ENCODE data around the gene BFSP1. TPM values are rescaled to one million over a fixed set of nuclear protein-coding genes. Genes with fewer than 3 reads are reported as not detected.

The BFSP1 gene
- total RNA-seq, 4 donors from 2014 or later: 0.18 to 0.46 TPM; not detected in 2

DNA sequence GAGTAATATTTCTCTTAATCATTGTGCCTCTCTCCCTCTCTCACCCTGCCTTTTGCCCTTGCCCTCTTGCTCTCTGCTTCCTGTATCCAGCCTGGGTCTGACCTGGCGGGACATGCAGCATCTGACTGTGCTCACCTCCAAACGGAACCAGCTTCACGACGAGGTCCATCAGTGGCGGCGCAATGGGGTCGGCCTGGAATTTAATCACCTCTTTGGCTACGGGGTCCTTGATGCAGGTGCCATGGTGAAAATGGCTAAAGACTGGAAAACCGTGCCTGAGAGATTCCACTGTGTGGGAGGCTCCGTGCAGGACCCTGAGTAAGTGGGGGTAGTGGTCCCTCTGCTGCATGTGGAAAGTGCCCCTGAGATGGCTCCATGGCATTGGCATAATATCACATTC is 65.9 kb downstream of the BFSP1 start:
- TF ChIP-seq, protein P1, sequence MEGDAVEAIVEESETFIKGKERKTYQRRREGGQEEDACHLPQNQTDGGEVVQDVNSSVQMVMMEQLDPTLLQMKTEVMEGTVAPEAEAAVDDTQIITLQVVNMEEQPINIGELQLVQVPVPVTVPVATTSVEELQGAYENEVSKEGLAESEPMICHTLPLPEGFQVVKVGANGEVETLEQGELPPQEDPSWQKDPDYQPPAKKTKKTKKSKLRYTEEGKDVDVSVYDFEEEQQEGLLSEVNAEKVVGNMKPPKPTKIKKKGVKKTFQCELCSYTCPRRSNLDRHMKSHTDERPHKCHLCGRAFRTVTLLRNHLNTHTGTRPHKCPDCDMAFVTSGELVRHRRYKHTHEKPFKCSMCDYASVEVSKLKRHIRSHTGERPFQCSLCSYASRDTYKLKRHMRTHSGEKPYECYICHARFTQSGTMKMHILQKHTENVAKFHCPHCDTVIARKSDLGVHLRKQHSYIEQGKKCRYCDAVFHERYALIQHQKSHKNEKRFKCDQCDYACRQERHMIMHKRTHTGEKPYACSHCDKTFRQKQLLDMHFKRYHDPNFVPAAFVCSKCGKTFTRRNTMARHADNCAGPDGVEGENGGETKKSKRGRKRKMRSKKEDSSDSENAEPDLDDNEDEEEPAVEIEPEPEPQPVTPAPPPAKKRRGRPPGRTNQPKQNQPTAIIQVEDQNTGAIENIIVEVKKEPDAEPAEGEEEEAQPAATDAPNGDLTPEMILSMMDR (IDR thresholded peaks at IDR 0.05 in 4 of 5, conservative IDR thresholded peaks at IDR 0.05 in 1 of 5): no peak
- TF ChIP-seq POLR2A (IDR thresholded peaks at IDR 0.05): no peak
- ATAC-seq: no peak
- no peaks in the 10 kb centered on the region for H3K4me1 ChIP-seq
- H3K27me3 ChIP-seq: no peaks in the 10 kb centered on the region
- H3K4me3 ChIP-seq: no peak overlapping the region
- no peaks in the 10 kb centered on the region for H3K36me3 ChIP-seq
- in situ Hi-C loops (cut with MboI; ENCODE audit: low sequenced_read_pairs in 4 of 4) (no loop called here), intact Hi-C loops (cut with DNase I; ENCODE audit: low total_unique reads) (no loop called here)
- no peak overlapping the region for H3K27ac ChIP-seq
- no peak for DNase-seq
- no peaks in the 10 kb centered on the region for H3K9me3 ChIP-seq

GRCh38 chr20:17463711-17464110 is 67.5 kb downstream of the BFSP1 start:
- no peaks in the 10 kb centered on the region for H3K4me1 ChIP-seq
- DNase-seq (no peak), ATAC-seq (no peak)
- in situ Hi-C loops (cut with MboI; ENCODE audit: low sequenced_read_pairs in 4 of 4): no loop called here
- no peaks in the 10 kb centered on the region for H3K9me3 ChIP-seq
- no peaks in the 10 kb centered on the region for H3K27me3 ChIP-seq
- intact Hi-C loops (cut with DNase I; ENCODE audit: low total_unique reads): no loop called here
- H3K27ac ChIP-seq: no peak overlapping the region
- no peak for TF ChIP-seq POLR2A (IDR thresholded peaks at IDR 0.05)
- TF ChIP-seq, protein P1 (IDR thresholded peaks at IDR 0.05 in 4 of 5, conservative IDR thresholded peaks at IDR 0.05 in 1 of 5): no peak
- H3K4me3 ChIP-seq: no peak overlapping the region
- no peaks in the 10 kb centered on the region for H3K36me3 ChIP-seq

DNA sequence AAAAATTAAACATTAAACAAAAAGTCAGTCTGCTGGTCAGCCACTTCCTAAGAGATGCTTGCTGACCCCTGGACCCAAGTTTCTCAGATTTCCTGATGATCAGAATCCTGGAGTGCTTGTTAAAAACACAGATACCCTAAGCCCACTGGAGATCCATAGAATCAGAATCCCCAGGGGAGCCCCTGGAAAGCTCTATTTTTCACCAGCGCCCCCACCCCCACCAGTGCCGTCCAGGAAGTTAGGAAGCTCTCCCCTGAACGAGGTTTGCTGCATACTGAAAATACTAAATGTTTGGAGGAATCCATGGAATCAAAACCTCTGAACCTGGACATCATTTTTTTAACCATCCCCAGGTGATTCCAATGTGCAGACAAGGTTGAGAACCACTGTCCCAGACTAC is 69.2 kb downstream of the BFSP1 start:
- TF ChIP-seq POLR2A (IDR thresholded peaks at IDR 0.05): no peak
- TF ChIP-seq, protein P1 (IDR thresholded peaks at IDR 0.05 in 4 of 5, conservative IDR thresholded peaks at IDR 0.05 in 1 of 5): no peak
- Histone ChIP-seq H3K4me1 (no peaks in the 10 kb centered on the region), H3K9me3 (no peaks in the 10 kb centered on the region), H3K36me3 (no peaks in the 10 kb centered on the region), H3K27ac (no peak overlapping the region), H3K27me3 (no peaks in the 10 kb centered on the region), H3K4me3 (no peak overlapping the region)
- intact Hi-C loops (cut with DNase I; ENCODE audit: low total_unique reads) (no loop called here), in situ Hi-C loops (cut with MboI; ENCODE audit: low sequenced_read_pairs in 4 of 4) (no loop called here)
- DNase-seq (no peak), ATAC-seq (no peak)

- intact Hi-C loops (cut with DNase I; ENCODE audit: low total_unique reads): no loop called here
- no peak for DNase-seq
- no peaks in the 10 kb centered on the region for H3K36me3 ChIP-seq
- ATAC-seq: no peak
- no peaks in the 10 kb centered on the region for H3K27me3 ChIP-seq
- no peak overlapping the region for H3K4me3 ChIP-seq
- no peak for TF ChIP-seq POLR2A (IDR thresholded peaks at IDR 0.05)
- TF ChIP-seq, protein P1 (IDR thresholded peaks at IDR 0.05 in 4 of 5, conservative IDR thresholded peaks at IDR 0.05 in 1 of 5): no peak
- in situ Hi-C loops (cut with MboI; ENCODE audit: low sequenced_read_pairs in 4 of 4): no loop called here
- no peak overlapping the region for H3K27ac ChIP-seq
- H3K4me1 ChIP-seq: no peaks in the 10 kb centered on the region
- H3K9me3 ChIP-seq: no peaks in the 10 kb centered on the region
Observed at GRCh38 chr20:17460119-17460518, 71.1 kb downstream of the BFSP1 start.

DNA sequence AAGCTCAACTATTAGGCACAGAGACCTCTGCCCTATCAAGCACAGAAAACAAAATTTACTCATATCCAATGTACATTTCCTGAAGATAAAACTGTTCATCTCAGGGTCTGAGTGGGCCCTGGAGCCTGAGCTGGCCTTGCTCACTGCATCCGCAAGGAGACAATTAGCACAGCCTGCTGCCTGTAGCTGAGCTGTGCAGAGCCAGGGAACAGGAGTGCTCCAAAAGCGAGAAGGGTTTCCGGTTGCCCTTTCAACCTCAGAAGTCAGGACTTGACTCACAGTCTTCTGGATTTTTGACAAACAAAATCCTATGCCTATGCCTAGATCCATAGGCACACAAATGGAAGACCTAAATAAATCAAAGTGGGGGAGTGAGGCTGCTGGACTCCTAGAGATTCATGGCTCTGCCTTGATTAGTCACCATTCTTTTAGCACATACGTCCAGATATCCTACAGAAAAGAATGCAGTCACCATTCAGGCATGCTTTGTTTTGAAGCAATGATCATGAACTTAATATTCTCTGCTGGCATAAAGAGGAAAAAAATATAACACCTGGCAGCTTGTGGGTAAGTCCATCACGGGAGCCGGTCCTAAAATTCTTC is 73.5 kb downstream of the BFSP1 start:
- H3K4me3 ChIP-seq: no peak overlapping the region
- intact Hi-C loops (cut with DNase I; ENCODE audit: low total_unique reads) (no loop called here), in situ Hi-C loops (cut with MboI; ENCODE audit: low sequenced_read_pairs in 4 of 4) (no loop called here)

More for the DNA sequence above, 73.5 kb downstream of the BFSP1 start:
- Histone ChIP-seq H3K27ac (no peak overlapping the region), H3K9me3 (no peaks in the 10 kb centered on the region), H3K4me1 (no peaks in the 10 kb centered on the region), H3K36me3 (no peaks in the 10 kb centered on the region), H3K27me3 (no peaks in the 10 kb centered on the region)
- TF ChIP-seq, protein P1 (IDR thresholded peaks at IDR 0.05 in 4 of 5, conservative IDR thresholded peaks at IDR 0.05 in 1 of 5): no peak
- no peak for TF ChIP-seq POLR2A (IDR thresholded peaks at IDR 0.05)
- ATAC-seq: no peak
- DNase-seq: no peak
